ENCODE data around the gene PF4V1. TPM values are rescaled to one million over a fixed set of nuclear protein-coding genes. Genes with fewer than 3 reads are reported as not detected.
A peak's percentile ranks its signal among the peaks of the same experiment; 100 is the strongest.
"Not testable (repeated sequence)": the region's sequence is repeated elsewhere in the genome, so short reads cannot be mapped to it uniquely, and the experiment has no call there.

PF4V1 gene
- total RNA-seq, 3 donors from 2014 or later, result not detected

DNA sequence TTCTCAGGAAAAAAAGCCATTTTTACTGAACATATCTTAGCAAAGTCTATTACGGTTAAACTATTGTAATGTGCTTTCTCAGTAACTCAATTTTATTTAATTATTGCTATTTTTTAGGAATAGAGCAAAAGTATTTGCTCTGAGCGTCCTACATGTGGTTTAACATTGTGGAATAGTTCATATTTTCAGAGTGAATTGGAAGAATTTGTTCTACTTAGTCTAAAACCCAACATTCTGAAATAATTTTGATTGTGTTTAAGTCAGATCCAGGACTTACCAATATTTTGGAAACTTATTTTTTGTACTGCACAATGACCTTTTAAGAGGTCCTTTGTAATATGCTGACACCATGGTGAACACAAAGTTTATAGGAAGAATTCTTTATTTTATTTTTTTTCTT is 43.3 kb downstream of the PF4V1 start:
- TF ChIP-seq POLR2A (IDR thresholded peaks at IDR 0.05) (no peak), POLR2AphosphoS5 (IDR thresholded peaks at IDR 0.05) (no peak)
- TF ChIP-seq, protein P1, sequence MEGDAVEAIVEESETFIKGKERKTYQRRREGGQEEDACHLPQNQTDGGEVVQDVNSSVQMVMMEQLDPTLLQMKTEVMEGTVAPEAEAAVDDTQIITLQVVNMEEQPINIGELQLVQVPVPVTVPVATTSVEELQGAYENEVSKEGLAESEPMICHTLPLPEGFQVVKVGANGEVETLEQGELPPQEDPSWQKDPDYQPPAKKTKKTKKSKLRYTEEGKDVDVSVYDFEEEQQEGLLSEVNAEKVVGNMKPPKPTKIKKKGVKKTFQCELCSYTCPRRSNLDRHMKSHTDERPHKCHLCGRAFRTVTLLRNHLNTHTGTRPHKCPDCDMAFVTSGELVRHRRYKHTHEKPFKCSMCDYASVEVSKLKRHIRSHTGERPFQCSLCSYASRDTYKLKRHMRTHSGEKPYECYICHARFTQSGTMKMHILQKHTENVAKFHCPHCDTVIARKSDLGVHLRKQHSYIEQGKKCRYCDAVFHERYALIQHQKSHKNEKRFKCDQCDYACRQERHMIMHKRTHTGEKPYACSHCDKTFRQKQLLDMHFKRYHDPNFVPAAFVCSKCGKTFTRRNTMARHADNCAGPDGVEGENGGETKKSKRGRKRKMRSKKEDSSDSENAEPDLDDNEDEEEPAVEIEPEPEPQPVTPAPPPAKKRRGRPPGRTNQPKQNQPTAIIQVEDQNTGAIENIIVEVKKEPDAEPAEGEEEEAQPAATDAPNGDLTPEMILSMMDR (IDR thresholded peaks at IDR 0.05), result no peak
- H3K27ac ChIP-seq, result peak overlapping the region; percentile 0 to 49
- H3K4me1 ChIP-seq, result no peaks in the 10 kb centered on the region
- intact Hi-C loops (cut with DNase I; ENCODE audit: low total_unique reads), result no loop called here
- no peak overlapping the region for H3K4me3 ChIP-seq
- DNase-seq (ENCODE audit: low spot score in 2 of 2), result no peak
- H3K9me3 ChIP-seq, result no peaks in the 10 kb centered on the region
- H3K27me3 ChIP-seq, result no peaks in the 10 kb centered on the region
- no peaks in the 10 kb centered on the region for H3K36me3 ChIP-seq

GRCh38 chr4:73897380-73898136 is 44.5 kb downstream of the PF4V1 start:
- Histone ChIP-seq H3K4me1 (no peaks in the 10 kb centered on the region), H3K9me3 (no peaks in the 10 kb centered on the region), H3K27me3 (no peaks in the 10 kb centered on the region), H3K36me3 (no peaks in the 10 kb centered on the region), H3K27ac (peak overlapping the region in 1 of 2 donors; percentile 0), H3K4me3 (no peak overlapping the region)
- TF ChIP-seq POLR2A (IDR thresholded peaks at IDR 0.05) (no peak), POLR2AphosphoS5 (IDR thresholded peaks at IDR 0.05) (no peak)
- TF ChIP-seq, protein P1 (IDR thresholded peaks at IDR 0.05), result no peak
- intact Hi-C loops (cut with DNase I; ENCODE audit: low total_unique reads), result no loop called here
- no peak for DNase-seq (ENCODE audit: low spot score in 2 of 2)

DNA sequence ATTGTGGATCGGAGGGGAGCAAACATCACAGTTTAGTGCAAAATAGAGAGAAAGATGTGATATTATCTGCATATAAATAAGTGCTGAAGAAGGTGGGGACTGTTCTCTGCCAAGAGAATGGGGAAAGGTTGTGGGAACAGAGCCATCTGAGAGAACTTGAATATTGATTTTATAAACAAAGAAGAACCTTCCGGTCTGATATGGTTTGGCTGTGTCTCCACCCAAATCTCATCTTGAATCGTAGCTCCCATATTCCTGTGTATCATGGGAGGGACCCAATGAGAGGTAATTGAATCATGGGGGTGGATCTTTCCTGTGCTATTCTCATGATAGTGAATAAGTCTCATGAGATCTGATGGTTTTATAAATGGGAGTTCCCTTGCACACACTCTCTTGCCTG is 46.2 kb downstream of the PF4V1 start:
- H3K4me1 ChIP-seq; H3K36me3 ChIP-seq; H3K27me3 ChIP-seq; DNase-seq (ENCODE audit: low spot score in 2 of 2); H3K4me3 ChIP-seq; H3K27ac ChIP-seq; H3K9me3 ChIP-seq; intact Hi-C loops (cut with DNase I; ENCODE audit: low total_unique reads): not testable (repeated sequence)

DNA sequence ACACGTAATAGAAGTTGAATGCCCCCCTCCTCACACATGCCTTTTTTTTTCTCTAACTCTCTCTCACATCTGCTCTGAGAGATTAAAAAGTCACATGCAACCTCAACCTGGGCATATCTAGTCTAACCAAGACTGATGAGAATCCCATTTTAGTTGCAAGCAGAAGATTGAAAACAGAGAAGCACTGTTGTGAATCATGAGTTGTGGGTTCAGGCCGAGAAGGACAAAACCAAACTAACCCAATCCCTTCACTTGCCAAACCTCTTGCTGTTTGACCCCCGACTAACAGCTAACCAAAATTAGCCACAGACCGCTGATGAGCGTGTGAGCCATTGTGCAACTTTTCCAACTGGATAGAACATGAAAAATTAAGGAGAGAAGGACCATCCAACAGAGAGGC is 47.9 kb downstream of the PF4V1 start:
- no peaks in the 10 kb centered on the region for H3K9me3 ChIP-seq
- intact Hi-C loops (cut with DNase I; ENCODE audit: low total_unique reads), result no loop called here

GRCh38 chr4:73902038-73902637 is 49.0 kb downstream of the PF4V1 start:
- Histone ChIP-seq H3K4me3 (no peak overlapping the region), H3K27me3 (no peaks in the 10 kb centered on the region), H3K36me3 (no peaks in the 10 kb centered on the region), H3K9me3 (no peaks in the 10 kb centered on the region), H3K27ac (no peak overlapping the region), H3K4me1 (no peaks in the 10 kb centered on the region)
- no peak for DNase-seq (ENCODE audit: low spot score in 2 of 2)
- intact Hi-C loops (cut with DNase I; ENCODE audit: low total_unique reads), result no loop called here
- TF ChIP-seq POLR2A (IDR thresholded peaks at IDR 0.05) (no peak), POLR2AphosphoS5 (IDR thresholded peaks at IDR 0.05) (no peak)
- TF ChIP-seq, protein P1 (IDR thresholded peaks at IDR 0.05), result no peak

More for the DNA sequence above, 47.9 kb downstream of the PF4V1 start:
- Histone ChIP-seq H3K4me3 (no peak overlapping the region), H3K27me3 (no peaks in the 10 kb centered on the region), H3K36me3 (no peaks in the 10 kb centered on the region), H3K27ac (no peak overlapping the region), H3K4me1 (no peaks in the 10 kb centered on the region)
- TF ChIP-seq POLR2AphosphoS5 (IDR thresholded peaks at IDR 0.05) (no peak), POLR2A (IDR thresholded peaks at IDR 0.05) (no peak)
- TF ChIP-seq, protein P1 (IDR thresholded peaks at IDR 0.05), result no peak
- no peak for DNase-seq (ENCODE audit: low spot score in 2 of 2)

Data from breast epithelium (tissue), 4 donors.